T-helper 9 cell (primary cell): Measurements from ENCODE around the gene ACTN1.
"Not testable (repeated sequence)": the region's sequence is repeated elsewhere in the genome, so short reads cannot be mapped to it uniquely, and the experiment has no call there.

Experiments used
- DNase-seq: peaks from one replicate; pipeline ENCODE4 v3.0.0-alpha.2; 2020

The ACTN1 gene

DNA sequence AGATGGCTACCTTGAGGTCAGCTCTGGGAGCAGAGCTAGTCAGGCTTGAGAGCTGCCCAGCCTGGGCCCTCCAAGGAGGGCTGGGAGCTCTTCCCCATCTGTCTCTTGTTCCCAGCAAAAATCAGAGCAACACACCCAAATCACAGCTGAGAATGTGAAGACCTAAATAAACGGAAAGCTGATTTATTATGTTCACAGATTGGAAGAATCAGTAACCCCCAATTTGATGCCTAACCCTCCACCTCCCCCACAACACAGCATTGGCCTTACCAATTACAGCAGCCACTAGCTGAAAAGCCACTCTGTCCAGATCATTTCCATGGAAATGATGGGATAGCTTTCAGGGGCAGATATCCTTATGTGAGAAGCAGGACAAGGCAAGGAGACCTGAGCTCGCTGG, 7.1 kb upstream of the ACTN1 start:
- no peak for DNase-seq

DNA sequence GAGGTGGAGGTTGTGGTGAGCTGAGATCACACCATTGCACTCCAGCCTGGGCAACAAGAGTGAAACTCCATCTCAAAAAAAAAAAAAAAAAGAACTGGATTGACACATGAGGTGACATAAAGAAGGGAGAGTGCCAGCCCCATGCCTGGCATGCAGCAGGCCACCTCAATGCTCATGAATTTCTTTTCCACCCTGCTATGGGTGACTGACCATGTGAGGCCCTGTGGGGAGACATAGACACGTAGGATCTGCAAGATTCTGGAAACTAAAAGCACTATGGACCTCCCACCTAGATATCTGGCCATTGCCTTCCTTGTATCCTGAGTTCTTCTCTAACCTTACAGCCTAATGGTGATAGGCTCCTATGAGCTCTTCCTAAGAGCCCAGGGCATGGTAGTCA, 5.6 kb upstream of the ACTN1 start:
- DNase-seq = no peak

DNA sequence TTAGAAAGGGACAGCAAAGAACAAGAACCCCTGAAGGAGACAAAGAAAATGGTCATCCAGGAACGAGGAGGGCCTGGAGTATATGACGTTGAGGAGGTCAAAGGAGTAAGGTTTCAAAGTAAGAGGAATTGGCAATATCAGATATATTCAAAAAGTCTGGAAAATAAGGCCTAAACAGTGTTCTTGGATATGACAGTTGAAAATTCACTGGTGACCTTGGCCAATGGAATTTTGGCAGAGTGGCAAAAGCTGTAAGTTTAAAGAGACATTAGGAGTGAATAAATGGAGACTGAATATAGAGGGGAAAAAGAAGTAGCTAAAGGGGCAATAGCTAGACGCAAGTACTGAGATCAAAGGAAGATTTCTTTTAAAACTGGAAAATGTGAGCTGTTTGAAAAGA, 4.1 kb upstream of the ACTN1 start:
- no peak for DNase-seq

DNA sequence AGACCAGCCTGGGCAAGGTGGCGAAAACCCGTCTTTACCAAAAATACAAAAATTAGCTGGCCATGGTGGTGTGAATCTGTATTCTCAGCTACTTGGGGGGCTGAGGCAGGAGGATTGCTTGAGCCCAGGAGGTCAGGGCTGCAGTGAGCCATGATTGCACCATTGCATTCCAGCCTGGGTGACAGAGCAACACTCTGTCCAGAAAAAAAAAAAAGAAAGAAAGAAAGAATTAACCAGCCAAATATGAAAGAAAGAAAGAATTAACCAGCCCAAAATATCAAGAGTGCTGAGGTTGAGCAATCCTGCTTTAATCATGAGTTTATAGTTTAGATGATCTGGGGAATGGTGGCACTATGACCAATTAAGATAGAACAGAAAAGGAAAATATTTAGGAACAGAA, 3.5 kb upstream of the ACTN1 start:
- DNase-seq = no peak

DNA sequence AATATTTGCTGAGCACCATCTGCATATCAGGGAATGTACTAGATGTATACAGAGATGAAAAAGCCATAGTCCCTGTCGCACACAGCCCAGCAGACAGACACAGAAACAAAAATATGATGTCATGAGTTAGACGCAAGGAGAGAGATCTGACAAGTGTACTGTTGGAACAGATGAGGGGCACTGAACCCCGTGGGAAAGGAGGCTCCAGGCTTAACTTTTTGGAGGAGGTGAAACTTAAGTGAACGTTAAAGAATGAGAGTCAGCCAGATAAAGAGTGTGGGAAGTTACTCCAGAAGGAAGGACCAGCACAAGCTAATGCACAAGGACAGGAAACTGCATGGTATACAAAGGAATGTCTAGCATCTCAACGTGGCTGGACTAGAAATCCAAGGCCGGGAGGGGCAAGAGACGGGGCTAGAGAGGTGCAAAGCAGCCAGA, 2.5 kb upstream of the ACTN1 start:
- no peak for DNase-seq

DNA sequence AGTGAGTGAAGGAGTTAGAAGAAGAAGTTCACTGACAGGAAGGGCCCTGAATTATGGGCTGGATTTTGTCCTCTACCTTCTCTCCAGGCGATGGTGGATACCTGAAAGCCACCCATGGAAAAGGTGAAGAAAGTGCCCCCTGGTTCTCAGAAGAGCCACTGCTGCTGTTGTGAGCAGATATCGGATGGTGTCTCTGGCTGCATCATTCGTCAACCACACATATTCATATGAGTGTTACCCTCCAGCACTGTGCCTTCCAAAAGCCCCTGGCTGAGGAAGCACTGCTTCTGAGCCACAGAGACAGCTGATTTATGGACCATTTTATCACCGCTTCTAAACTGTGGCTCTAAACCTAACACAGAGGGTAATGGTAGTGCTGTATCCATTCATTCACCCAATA, 2.0 kb upstream of the ACTN1 start:
- no peak for DNase-seq

DNA sequence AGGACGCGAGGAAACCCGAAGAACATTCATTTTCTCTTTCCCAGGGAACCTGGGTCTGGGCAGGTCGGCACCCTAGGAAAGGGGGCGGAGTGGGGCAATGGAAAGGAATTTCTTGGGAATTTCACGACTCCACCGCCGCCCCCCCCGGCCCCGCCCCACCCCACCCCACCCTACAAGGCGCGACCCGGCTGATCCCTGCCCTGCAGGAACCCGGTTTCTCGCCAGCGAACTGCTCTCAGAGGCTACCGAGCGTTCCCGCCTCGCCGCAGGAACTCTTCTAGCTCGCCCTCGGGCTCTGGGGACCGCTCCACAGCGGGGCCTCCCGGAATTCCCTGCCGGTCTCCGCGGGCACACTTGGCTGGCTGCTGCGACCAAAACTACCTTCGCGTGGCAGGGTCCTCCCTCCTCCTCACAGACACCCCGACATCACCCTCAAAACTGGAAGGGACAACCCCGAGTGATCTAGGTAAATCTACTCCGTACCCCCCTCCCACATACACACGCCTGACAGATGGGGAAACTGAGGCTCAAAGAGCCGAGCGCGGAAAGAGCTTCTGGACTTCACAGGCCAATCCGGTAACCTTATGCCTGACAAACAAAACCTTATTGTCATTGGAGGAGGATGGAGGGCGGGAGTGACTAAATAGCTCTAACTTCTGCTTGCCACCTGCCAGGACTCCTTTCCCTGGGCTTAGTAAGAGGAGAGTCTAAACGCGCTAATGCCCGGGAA, 785 bp upstream of the ACTN1 start:
- no peak for DNase-seq

DNA sequence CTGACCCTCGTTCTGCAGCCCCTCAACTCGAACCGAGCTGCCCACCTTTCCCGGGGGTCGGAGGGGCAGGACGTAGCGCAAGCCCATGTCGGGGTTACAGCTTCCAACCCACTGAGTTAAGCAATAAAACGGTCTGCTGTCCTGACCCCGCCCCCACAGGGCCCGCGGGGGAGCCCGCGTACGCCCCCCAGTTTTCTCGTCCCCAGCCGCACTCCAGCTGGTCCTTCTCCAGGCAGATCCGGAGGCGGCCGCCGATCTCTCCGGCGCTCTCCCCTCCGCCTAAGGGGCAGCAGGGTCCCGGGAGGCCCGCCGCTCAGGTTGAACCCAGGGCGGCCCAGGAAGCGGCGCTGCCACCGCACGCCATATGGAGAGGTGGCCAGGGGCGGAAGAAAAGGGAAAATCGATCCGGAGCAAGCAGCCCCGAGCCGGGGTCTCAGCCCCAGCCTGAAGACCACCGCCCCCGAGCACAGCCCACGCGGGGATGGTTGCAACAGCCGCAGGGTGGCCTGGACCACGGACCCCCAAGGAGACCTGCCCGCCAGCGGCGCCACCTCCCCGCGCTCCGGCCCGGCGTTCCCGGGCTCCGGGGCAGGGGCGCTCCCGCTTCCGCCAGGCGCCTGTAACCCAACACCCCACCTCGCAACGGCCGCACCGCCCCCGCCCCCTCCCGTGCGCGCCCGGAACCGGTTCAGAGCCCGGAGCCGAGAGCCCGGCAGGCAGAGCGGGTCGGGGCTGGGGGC, 760 bp downstream of the ACTN1 start:
- peak; percentile 16 for DNase-seq

DNA sequence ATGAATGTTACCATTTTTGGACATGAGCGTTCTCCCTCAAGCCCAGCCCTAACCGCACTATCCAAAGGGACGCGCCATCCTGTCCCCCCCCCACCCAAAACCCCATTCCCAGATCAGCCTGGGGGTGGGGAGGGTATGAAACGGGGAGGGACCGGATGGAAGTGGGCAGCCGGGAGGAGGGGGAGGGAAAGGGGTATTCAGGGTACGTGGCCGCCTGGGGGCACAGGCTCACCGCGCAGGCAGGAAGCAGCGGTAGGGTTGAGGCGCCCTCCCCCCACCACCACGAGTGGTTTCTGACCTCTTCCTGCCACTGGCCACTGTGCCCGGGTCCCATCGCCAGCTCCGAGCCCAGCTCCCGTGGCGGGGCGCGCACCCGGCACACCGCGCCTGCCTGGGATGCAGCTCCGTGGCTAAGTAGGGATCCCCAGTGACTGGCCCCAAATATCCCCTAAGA, 1.4 kb downstream of the ACTN1 start:
- peak; percentile 7 for DNase-seq

DNA sequence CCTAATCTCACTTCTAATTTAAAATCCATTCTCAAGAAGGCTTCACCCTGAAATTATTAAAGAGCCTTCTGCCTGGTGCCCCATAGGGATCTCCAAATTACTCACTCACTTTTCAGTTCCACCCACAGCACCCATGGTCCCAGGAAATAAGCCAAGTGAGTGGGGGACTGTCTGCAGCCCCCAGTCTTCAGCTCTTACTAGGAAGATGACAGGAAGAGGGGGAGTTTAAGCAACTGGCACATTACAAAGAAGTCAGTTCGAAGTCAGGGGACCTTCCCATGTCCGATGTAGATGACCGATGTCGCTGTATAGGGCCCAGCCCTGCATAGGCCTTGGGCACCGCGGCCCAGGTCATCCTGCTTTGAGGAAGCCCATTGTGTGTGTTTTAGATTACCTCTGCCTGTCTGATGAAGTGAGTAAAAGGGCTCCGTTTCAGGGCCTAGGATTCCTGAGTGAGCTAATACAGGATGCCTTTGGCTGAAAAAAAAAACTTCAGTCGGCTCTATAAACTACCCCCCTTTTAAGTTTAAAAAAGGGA, 1.9 kb downstream of the ACTN1 start:
- DNase-seq = no peak

DNA sequence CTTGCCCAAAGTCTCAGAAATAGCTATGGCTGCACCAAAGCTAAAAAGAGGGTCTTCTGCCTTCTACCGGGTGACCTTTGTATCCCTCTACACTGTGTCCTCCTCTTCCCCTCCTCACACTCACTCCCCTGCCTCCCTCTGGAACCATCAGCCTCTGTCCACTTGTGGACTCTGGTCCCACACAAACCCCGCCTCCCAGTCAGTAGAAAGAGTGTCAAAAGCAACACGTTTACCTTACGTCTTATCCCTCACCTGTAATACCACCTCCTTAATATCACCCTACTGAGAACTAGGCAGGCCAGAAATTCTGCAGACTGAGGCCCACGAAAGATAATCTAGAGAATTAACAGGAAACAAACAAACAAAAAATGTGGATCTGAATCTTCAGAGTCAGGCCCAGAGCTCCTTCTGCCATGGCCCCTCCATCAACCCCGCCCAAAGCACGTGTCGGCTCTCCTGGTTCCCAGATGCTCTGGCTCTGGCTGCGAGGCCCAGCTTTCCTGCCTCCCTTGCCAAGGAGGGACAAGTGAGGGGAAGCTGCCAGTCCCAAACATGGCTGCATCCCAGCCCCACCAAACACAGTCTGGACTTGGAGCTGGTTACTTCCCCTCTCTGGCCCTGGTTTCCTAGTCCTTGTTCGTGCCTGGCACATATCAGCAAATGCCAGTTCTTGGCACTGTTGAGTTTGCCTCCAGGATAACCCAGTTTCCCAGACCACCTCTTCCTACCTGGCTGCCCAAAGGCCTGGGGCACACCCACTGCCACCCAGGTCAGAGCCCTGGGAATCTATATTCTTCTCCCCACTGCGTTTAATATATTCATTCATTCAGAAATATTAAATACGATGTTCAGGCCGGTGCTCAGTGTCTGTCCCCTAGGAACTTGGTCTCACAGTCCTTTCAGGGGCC, 2.7 kb downstream of the ACTN1 start:
- DNase-seq = no peak

DNA sequence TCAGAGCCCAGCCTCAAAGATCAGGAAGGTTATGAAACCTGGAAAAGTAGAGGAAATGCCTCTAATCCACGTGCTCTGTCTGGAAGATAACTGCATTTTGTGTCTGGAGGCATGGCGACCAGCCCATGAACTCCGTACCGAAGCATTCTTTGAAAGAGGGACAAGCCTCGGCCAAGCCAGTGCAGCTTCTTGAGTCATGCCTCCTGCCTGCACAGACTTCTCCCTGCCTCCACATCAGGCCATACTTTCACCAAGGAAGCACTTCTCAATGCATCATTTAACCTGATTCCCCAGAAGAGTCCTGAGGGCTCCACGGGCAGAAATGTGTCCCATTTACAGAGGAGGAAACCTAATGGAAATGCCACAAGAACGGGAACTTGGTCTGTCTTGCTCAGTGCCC, 3.4 kb downstream of the ACTN1 start:
- DNase-seq = no peak

DNA sequence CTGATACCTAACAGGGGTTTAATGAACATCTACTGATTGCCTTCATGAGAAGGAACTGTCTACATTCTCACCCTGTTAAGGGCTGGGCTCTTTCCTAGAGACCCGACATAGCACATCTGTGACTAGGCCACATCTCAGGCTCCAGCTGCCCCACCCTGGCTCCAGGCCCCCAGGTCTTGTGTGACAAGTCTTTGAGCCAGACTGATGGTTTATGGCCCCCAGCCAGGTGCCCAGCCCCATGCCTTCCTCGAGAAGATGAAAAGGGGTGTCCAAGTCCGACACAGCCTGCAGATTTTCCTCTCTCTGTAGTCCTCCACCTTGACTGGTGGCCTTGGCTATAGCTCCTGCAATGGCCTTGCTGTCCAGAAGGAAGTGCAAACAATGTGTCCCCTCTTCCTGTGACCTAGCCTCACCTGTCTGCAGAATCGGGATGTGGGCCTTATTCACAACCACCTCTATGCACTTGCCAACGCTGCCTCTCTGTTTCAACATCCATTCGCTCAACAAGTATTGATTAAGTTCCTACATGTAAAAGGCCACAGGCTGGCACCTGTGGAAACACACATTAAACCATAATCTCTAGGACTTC, 4.2 kb downstream of the ACTN1 start:
- no peak for DNase-seq

DNA sequence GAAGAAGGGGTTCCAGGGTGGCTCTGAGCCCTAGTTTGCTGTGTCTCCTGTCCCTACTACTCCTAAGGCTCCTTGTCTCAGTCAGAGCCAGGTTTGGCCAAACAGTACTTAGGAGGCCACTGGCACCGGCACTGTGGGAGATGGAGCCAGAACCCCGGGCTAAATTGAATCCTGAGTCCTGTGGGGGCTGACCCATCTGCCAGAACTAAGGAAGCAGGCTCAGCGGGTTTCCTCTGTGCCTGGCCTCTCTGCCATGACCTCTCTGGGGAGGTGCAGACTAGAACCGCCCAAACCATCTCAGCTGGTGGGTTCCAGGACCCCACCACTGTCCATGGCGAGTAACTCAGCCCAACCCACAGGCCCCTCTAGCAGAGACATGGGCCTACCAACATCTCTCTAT, 5.5 kb downstream of the ACTN1 start:
- no peak for DNase-seq

DNA sequence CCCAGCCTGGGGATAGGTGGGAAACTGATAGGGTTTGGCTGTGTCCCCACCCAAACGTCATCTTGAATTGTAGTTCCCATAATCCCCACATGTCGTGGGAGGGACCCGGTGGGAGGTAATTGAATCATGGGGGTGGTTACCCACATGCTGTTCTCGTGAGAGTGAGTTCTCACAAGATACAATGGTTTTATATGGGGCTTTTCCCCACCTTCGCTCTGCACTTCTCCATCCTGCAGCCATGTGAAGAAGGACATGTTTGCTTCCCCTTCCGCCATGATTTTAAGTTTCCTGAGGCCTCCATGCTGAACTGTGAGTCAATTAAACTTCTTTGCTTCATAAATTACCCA, 5.9 kb downstream of the ACTN1 start:
- not testable (repeated sequence) for DNase-seq

DNA sequence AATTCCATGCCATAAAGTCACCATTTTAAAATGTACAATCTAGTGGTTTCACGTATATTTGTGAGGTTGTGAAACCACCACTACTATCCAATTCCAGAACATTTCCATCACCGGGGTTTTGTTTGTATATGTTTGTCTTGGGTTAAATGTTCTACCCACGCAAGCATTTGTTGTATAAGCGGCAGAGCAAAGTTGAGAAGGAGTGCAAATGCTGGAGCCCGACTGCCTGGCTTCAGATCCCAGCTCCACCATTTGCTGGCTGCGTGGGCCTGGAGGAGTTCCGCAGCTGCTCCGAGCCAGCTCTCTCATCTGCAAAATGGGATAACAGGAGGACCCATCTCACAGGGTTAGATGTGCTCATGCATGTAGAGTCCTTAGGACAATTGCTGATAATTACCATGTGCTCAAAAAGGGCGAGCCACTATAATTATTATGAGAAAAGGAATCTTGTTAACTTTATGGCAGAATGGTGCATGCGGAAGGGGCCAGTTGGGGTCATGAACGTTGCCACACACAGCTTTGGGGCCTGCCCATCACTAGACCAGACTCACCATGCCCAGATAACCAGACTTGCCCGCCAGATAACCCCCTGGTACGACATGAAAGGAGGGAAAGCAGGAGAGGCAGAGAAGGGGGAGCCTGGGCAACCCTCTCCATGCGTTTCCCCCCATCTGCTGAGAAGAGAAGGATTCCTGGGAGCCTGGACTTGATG, 6.4 kb downstream of the ACTN1 start:
- no peak for DNase-seq

DNA sequence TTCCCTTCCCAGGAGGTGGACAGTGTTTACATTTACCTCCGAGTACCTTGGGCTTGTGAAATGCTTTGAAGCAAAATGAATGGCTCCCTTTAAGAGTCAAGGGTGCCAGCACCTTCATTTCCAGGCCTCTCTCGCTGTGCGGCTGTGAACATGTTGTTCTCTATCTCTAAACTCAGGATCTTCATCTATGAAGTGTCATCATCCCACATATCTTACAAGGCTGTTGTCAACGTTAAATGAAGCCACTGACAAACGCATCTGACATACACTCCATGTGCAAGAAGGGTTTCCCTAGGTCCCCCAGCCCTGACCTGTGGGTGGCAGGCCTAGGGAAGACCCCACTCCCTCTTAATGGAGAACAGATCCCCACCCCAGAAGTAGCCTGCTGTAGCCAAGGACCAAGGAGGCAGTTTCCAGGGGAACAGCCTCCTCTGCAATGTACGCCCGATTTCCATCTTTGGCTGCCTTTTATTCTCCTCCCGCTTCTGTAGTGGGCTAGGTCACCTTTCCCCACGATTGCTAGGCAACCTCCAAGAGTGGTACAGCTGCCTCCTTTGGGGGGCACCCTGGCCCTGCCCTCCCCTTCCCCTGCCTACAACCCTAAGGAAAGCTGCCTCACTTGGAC, 7.6 kb downstream of the ACTN1 start:
- DNase-seq = no peak

DNA sequence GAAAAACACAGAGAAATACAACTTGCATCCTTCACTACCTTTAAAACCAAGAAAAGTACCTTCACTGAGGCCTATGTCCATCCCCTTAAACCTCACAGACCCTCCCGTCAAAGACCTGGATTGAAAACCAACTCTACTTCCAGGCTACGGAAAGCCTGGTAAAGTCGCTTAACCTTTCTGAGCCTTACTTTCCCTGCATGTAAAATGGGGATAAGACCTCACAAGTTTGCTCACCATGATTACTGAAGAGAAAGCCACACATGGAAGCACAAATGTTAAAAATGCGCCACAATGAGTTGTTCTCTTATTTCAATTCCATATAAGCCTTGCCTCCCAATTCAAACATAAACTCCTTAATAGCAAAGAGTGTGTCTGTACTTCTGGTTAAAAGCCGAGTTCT, 8.4 kb downstream of the ACTN1 start:
- DNase-seq = no peak

DNA sequence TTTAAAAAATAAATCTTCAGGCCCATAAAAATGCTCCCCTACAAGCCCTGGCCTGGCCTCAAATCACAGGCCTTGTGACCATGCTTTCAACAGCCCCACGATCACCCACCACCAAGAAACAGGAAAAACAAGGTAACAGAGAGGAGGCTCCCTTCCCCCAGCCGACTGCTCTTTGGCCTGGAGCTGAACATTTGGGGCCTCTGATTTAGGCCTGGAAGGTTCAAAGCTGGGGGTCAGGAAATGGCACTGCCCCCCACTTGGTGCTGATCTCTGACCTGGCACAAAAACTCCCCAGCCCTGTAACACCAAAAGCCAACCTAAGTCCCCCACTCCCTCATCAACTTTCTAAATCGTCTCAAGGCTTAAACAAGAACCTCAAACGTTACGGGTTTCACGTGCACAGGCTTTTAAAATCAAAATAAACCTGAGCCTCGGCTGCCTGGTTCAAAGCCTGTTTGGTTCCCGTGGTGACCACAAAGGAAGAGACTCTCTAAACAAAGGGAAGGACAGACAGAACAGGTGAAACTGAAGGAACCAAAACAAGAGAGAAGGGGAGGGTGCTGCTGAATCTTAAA, 9.0 kb downstream of the ACTN1 start:
- peak; percentile 16 for DNase-seq

DNA sequence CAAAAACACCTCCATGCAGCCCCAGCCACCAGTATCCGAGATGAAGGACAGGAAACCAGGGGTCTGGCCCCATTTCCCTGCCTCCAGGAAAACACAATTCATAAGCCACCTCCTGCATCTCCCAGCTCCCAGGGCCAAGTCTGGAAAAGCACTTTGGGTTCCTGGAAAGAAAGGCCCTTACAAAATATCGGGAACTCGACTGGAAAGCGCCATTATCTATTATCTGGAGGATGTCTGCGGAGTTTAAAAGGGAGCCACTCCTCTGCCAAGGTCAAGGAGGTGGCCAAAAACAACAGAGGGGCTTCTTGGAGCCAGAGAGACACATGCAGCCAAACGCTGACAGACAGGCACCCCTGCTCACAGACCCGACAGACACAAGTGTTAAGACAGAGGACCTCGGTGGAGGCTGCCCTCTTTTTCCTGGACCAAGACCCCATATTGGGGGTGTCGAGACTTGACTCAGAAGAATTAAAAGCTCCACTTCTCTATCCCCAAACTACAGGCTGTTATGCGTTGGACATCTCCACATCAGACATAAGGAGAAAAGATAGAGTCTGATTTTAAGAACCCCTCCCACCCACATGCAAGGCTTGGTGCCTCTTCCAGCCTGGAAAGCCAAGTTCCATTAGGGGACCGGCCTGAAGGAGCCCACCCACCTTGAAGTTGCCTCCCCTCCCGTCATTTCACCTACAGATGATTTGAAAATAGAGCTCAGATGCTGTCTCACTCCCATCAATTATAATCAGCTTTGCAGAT, 9.6 kb downstream of the ACTN1 start:
- DNase-seq = no peak

DNA sequence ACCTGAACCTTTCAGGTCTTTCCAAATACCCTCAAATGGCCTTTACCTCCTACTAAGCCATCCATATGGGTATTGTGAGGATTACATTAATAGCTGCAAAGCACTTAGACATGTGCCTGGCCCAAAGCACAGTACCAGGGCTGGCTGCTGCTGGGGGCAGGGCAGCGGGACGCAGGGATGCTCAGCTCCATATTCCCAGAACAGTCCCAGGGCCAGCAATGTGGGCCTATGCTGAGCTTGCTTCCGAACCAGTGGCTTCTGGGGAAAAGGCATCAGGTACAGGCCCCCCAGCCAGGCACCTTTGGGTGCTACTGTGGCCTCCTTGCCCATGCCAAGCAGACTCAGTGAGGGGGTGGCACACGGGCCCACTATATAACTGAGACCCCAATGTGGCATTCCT, 10.4 kb downstream of the ACTN1 start:
- DNase-seq = no peak
